HG03571 (cell line): ENCODE data around the gene ADAMTS17.

Experiments used
- ATAC-seq: cut with Tn5 transposase; IDR thresholded peaks from one replicate; pipeline ENCODE4 v1.9.1; 2021; ENCODE audit not compliant: unreplicated experiment

Gene ADAMTS17

GRCh38 chr15:100141311-100142001, 200.3 kb downstream of the ADAMTS17 start:
- no peak for ATAC-seq

DNA sequence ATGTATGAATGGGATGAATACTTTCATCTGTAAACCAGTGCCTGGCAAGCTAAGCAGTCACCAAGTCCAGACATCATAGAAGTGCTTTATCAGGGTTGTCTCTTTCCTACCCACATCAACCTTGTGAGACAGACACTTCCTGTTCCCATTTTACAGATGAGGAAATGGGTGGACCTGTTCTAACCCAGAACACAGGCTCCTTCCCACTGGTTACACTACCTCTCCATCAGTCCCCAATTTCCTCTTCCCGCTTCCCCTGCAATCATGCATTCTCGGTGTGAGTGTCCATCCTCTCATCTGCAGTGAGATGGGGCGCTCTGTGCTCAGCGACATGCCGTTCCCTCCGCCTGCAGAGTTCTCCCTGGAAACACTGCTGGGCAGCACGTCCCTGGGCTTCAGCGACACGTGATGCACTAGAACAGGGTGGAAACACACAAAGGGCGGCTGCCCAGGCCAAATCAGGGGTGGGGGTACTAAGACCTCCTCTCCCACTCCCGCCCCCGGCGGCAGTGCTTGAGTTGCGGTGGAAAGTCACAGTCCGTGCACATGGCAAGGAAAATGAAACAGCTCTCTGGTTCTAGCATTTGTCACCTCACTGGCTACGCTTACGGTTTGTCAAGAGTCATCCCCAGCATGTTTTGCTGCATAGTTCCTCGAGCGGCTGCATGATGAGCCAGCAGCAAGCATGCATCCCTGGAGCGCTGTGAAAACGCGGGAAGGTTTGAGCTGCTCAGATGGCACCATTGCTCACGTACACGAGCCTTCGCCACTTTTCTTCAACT, 201.1 kb downstream of the ADAMTS17 start:
- no peak for ATAC-seq

GRCh38 chr15:100134586-100134985, 207.2 kb downstream of the ADAMTS17 start:
- no peak for ATAC-seq

GRCh38 chr15:100134089-100134583, 207.6 kb downstream of the ADAMTS17 start:
- ATAC-seq = no peak

- no peak for ATAC-seq
These were observed 208.8 kb downstream of the ADAMTS17 start for GRCh38 chr15:100133001-100133400.

DNA sequence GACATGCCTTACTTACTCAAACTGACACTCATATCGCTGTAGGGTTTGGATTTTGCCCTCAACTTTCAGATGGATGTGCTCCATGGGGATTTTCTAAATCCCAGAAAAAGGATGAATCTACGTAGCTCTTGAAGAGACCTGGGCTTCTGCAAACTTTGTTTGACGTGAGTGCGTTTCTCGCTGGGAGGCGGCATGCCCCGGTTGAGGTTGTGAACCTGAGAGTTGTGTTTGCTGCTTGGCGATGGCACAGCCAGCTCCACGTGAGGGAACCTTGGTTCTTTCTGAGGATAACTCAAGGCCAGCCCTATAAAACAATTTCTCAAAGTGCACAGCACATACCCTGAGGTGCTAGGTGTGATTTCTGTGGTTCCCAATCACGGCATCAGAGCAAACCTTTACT, 209.5 kb downstream of the ADAMTS17 start:
- no peak for ATAC-seq

- ATAC-seq = no peak
These were observed 210.2 kb downstream of the ADAMTS17 start for GRCh38 chr15:100131321-100132224.

DNA sequence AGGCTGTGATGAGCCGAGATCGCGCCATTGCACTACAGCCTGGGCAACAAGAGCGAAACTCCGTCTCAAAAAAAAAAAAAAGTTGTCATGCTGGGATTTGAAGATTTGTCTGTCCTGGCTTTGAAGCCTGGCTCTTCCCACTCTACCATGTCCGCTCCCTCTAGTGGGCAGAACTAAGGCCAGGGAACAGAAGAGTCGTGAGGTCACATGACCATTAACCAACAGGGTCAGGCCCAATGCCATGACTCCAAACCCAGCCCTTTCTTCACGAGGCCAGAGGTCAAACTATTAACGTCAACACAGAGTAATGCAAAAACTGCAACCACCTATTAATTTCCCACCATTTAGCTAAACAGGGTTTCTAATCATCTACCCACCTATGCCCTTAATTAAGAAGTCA, 212.1 kb downstream of the ADAMTS17 start:
- no peak for ATAC-seq

- no peak for ATAC-seq
These were observed 216.2 kb downstream of the ADAMTS17 start for GRCh38 chr15:100125401-100126191.

DNA sequence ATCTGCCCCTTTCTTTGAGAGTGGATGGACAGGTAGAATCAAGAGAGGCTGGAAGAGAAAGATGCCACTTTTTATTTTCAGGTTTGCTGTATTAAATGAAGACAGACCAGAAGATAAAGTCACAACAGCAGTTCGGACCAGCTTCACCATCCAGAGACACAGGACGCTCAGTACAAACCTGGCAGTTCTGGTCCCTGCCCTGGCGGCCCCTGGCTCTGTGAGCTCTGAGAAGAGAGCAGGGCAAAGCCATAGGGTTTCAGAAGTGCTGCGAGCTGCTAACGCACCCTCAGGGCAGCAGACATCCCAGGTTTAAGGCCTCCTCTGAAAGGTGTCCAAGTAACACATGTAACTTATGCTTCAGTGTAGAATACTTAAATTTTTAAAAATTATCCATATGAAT, 216.8 kb downstream of the ADAMTS17 start:
- ATAC-seq = no peak

DNA sequence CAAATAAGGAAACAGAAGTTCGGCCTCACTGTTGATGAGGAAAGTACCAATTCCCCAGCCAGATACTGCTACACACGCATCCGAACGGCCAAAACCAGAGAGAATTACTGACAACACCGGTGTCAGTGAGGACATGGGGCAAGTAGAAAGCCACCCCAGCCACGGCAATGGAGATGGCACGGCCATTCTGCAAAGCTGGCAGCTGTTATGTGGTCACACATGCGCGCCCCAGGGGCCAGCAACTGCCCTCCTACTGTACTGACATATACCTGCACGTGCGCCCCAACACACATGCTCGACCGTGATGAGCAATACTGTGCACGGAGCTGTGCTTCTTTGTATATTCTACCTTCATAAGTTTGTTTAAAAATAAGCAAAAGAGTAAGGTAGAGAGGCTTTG, 217.4 kb downstream of the ADAMTS17 start:
- no peak for ATAC-seq

- no peak for ATAC-seq
These were observed 218.2 kb downstream of the ADAMTS17 start for GRCh38 chr15:100123611-100124010.

GRCh38 chr15:100121285-100121684, 220.5 kb downstream of the ADAMTS17 start:
- ATAC-seq = no peak

- ATAC-seq = no peak
These were observed 221.7 kb downstream of the ADAMTS17 start for GRCh38 chr15:100120111-100120510.

- ATAC-seq = no peak
These were observed 223.2 kb downstream of the ADAMTS17 start for GRCh38 chr15:100118546-100118945.

- no peak for ATAC-seq
These were observed 225.2 kb downstream of the ADAMTS17 start for GRCh38 chr15:100116416-100117190.

- no peak for ATAC-seq
These were observed 226.1 kb downstream of the ADAMTS17 start for GRCh38 chr15:100115711-100116090.

DNA sequence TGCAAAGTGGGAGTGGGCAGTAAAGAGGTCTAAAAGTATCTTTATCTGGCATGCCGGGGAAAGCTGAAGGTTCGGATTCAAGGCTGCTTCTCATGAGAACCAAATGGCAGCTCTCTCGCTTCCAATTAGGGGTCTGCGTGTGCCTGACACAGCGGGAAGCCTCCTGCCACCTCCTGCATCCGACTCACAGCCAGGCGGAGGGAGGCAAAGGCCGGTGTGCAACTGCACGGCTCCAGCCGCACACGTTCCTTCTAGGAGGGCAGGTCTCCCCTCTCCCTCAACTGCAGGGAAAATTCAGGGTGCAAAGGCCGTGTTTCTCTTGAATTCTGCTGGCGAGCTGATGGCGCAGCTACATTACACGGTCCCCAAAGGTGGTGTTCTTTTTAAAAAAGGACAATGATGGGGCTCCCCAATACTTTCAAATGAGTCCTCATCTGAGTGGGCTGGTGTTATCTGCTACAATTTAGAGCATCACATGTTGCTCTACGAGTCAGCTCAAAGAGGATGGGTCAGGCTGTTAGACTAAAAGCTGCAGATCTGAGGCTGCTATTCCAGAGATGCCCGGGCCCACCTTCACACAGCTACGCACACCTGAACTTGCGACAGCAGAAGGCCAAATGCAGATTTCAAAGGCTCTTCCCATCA, 226.6 kb downstream of the ADAMTS17 start:
- ATAC-seq = no peak

DNA sequence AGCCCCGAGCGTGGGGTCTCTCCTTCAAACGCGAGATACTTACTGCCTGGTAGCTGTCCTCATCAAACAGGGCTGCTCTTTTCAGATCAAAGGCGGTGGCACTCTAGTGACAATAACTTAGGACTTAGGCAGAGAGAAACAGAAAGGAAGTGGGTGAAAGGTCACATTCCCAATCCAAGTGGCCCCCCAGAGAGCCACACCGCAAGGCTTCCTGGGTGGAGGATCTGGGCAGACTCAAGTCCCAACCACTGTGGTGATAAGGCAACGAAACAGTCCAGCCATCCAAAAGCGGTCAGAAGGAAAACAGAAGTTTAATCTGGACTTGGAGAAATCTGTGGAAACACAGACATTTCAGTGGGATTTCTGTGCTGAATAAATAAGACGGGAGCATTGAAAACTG, 227.2 kb downstream of the ADAMTS17 start:
- ATAC-seq = no peak
